Neural progenitor cell (in vitro differentiated cells): ENCODE data around the gene MAST3.

Experiments used
- EZH2phosphoT487 ChIP-seq: fragments of 200-600 bp; sonication (generic); IDR thresholded peaks from 2 replicates; pipeline ENCODE4 v1.6.1; 2017; ENCODE audit warnings: antibody characterized with exemption
- TF ChIP-seq, protein P1 (sequence below): fragments of 200-600 bp; sonication (generic); IDR thresholded peaks from 2 replicates; pipeline ENCODE4 v1.5.1; 2017; ENCODE audit warnings: antibody characterized with exemption, mild to moderate bottlenecking

- TF ChIP-seq, protein P1, sequence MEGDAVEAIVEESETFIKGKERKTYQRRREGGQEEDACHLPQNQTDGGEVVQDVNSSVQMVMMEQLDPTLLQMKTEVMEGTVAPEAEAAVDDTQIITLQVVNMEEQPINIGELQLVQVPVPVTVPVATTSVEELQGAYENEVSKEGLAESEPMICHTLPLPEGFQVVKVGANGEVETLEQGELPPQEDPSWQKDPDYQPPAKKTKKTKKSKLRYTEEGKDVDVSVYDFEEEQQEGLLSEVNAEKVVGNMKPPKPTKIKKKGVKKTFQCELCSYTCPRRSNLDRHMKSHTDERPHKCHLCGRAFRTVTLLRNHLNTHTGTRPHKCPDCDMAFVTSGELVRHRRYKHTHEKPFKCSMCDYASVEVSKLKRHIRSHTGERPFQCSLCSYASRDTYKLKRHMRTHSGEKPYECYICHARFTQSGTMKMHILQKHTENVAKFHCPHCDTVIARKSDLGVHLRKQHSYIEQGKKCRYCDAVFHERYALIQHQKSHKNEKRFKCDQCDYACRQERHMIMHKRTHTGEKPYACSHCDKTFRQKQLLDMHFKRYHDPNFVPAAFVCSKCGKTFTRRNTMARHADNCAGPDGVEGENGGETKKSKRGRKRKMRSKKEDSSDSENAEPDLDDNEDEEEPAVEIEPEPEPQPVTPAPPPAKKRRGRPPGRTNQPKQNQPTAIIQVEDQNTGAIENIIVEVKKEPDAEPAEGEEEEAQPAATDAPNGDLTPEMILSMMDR: peak; percentile 72
- TF ChIP-seq EZH2phosphoT487: no peak
These were observed 54.9 kb downstream of the MAST3 start for GRCh38 chr19:18152442-18152816.
